KMS-11 (cell line): ENCODE results near the gene INTS6.

ENCODE experiments used
- H2AFZ ChIP-seq: fragments of 200-600 bp; sonication (generic); 2 replicates; pipeline ENCODE4 v1.6.1; 2016; ENCODE audit warnings: antibody characterized with exemption, mixed run types, low read depth
- H3K27ac ChIP-seq: fragments of 200-600 bp; sonication (generic); 2 replicates; pipeline ENCODE4 v1.6.1; 2016; ENCODE audit warnings: mild to moderate bottlenecking, mixed run types
- H3K27me3 ChIP-seq: fragments of 200-600 bp; sonication (generic); 2 replicates; pipeline ENCODE4 v1.6.1; 2017; ENCODE audit warnings: mild to moderate bottlenecking, low read depth, mixed run types, moderate library complexity; ENCODE audit not compliant: insufficient read depth
- H3K36me3 ChIP-seq: fragments of 200-600 bp; sonication (generic); 2 replicates; pipeline ENCODE4 v1.6.1; 2017; ENCODE audit warnings: mild to moderate bottlenecking, mixed run types; ENCODE audit not compliant: insufficient read depth
- H3K4me1 ChIP-seq: fragments of 200-600 bp; sonication (generic); 2 replicates; pipeline ENCODE4 v1.6.1; 2016; ENCODE audit warnings: mild to moderate bottlenecking, low read depth, mixed run types; ENCODE audit not compliant: poor library complexity, severe bottlenecking
- H3K4me2 ChIP-seq: fragments of 200-600 bp; sonication (generic); 2 replicates; pipeline ENCODE4 v1.7.0; 2016; ENCODE audit warnings: mild to moderate bottlenecking, mixed run types
- H3K4me3 ChIP-seq: fragments of 200-600 bp; sonication (generic); IDR thresholded peaks from 2 replicates; pipeline ENCODE4 v1.6.1; 2017; ENCODE audit warnings: low read depth, low read length, mixed read lengths; ENCODE audit not compliant: insufficient read depth
- H3K79me2 ChIP-seq: fragments of 200-600 bp; sonication (generic); 2 replicates; pipeline ENCODE4 v1.6.1; 2016; ENCODE audit warnings: low read depth, mixed run types; ENCODE audit not compliant: insufficient read depth
- H3K9ac ChIP-seq: fragments of 200-600 bp; sonication (generic); 2 replicates; pipeline ENCODE4 v1.6.1; 2016; ENCODE audit warnings: mild to moderate bottlenecking, mixed run types
- H4K20me1 ChIP-seq: fragments of 200-600 bp; sonication (generic); 2 replicates; pipeline ENCODE4 v1.6.1; 2016; ENCODE audit warnings: mild to moderate bottlenecking, mixed run types; ENCODE audit not compliant: insufficient read depth
- CTCF ChIP-seq: fragments of 200-600 bp; sonication (generic); conservative IDR thresholded peaks from 2 replicates; pipeline ENCODE4 v1.6.1; 2017; ENCODE audit warnings: low read depth, mild to moderate bottlenecking, antibody characterized with exemption, low read length, moderate library complexity, mixed read lengths

Gene INTS6

GRCh38 chr13:51412431-51412830 lies 40.4 kb downstream of the INTS6 start:
- Histone ChIP-seq H3K9ac (no peak overlapping the region), H3K4me1 (peaks cover 25% of the 10 kb centered on the region), H3K79me2 (peaks cover 18% of the 10 kb centered on the region; the same call in 1 of the 2 replicates), H3K27me3 (no peaks in the 10 kb centered on the region), H3K27ac (no peak overlapping the region), H4K20me1 (no peaks in the 10 kb centered on the region), H3K36me3 (no peaks in the 10 kb centered on the region), H2AFZ (no peak overlapping the region), H3K4me2 (no peak overlapping the region), H3K4me3 (no peak overlapping the region)
- no peak for TF ChIP-seq CTCF

GRCh38 chr13:51405176-51405575 lies 47.7 kb downstream of the INTS6 start:
- H3K27ac ChIP-seq = no peak overlapping the region
- H3K4me2 ChIP-seq = no peak overlapping the region
- TF ChIP-seq CTCF = no peak
- peaks cover 28% of the 10 kb centered on the region for H3K4me1 ChIP-seq
- no peaks in the 10 kb centered on the region for H3K36me3 ChIP-seq
- no peaks in the 10 kb centered on the region for H4K20me1 ChIP-seq
- H3K9ac ChIP-seq = no peak overlapping the region
- no peaks in the 10 kb centered on the region for H3K27me3 ChIP-seq
- H3K79me2 ChIP-seq = peaks cover 36% of the 10 kb centered on the region
- H3K4me3 ChIP-seq = no peak overlapping the region
- H2AFZ ChIP-seq = no peak overlapping the region

GRCh38 chr13:51397262-51397941 lies 55.4 kb downstream of the INTS6 start:
- no peak overlapping the region for H2AFZ ChIP-seq
- no peak overlapping the region for H3K27ac ChIP-seq
- no peak overlapping the region for H3K9ac ChIP-seq
- H3K4me1 ChIP-seq = peaks cover 20% of the 10 kb centered on the region
- no peak overlapping the region for H3K4me3 ChIP-seq
- H3K27me3 ChIP-seq = no peaks in the 10 kb centered on the region
- no peaks in the 10 kb centered on the region for H3K36me3 ChIP-seq
- no peak overlapping the region for H3K4me2 ChIP-seq
- H4K20me1 ChIP-seq = no peaks in the 10 kb centered on the region
- no peak for TF ChIP-seq CTCF
- peaks cover 14% of the 10 kb centered on the region for H3K79me2 ChIP-seq

GRCh38 chr13:51396352-51396751 lies 56.5 kb downstream of the INTS6 start:
- Histone ChIP-seq H3K4me1 (peaks cover 20% of the 10 kb centered on the region), H3K27me3 (no peaks in the 10 kb centered on the region), H3K9ac (no peak overlapping the region), H3K27ac (no peak overlapping the region), H3K4me2 (peak overlapping the region; percentile 15; the same call in 1 of the 2 replicates), H3K36me3 (no peaks in the 10 kb centered on the region), H3K79me2 (peaks cover 9% of the 10 kb centered on the region; the same call in 1 of the 2 replicates), H3K4me3 (no peak overlapping the region), H4K20me1 (no peaks in the 10 kb centered on the region), H2AFZ (no peak overlapping the region)
- TF ChIP-seq CTCF = no peak
